H1 (cell line): ENCODE data around the gene EPHA6. TPM values are rescaled to one million over a fixed set of nuclear protein-coding genes. Genes with fewer than 3 reads are reported as not detected.

ENCODE experiments used
- ATF3 ChIP-seq: IDR thresholded peaks from 2 replicates; pipeline ENCODE4 v1.6.1; 2011; ENCODE audit warnings: low read depth, mild to moderate bottlenecking, low read length; ENCODE audit not compliant: insufficient read depth
- E2F6 ChIP-seq: IDR thresholded peaks from 2 replicates; pipeline ENCODE4 v1.6.1; 2012; ENCODE audit warnings: inconsistent platforms
- SIRT6 ChIP-seq: IDR thresholded peaks from one replicate; pipeline ENCODE4 v1.7.1; 2012; ENCODE audit warnings: low read length, inconsistent platforms
- polyA plus RNA-seq, 7 experiments: library from polyadenylated mRNA; depleted of rRNA in 3 of 7; stranded (reverse) in 5 of 7; unstranded in 2 of 7; fragments of >200 nt in 5 of 7; fragments of 200-250 nt in 2 of 7; gene quantifications; 1 replicate in 5 of 7; 2 replicates in 1 of 7; 4 replicates in 1 of 7; pipeline versions ENCODE4 v1.2.1 to v1.2.3, GENCODE V29; 2011 to 2013; ENCODE audit warnings: missing spikeins in 2 of 7, mixed read lengths in 2 of 7
- total RNA-seq: library from RNA; stranded (reverse); fragmentation: NEBNext Ultra II Directional; extraction: Animal tissue kit (Norgen Biotek cat#: 25700); gene quantifications from 2 replicates; pipeline ENCODE4 v1.2.1, GENCODE V29; 2021

Gene EPHA6
- total and polyA plus RNA-seq, 2 of the 8 experiments (the other 6 are each of a cell fraction or from before 2014, with no cell fraction given): 0.83 to 3.2 TPM

GRCh38 chr3:97713634-97714033 lies 899.2 kb downstream of the EPHA6 start (continued):
- no peak for TF ChIP-seq ATF3
- TF ChIP-seq SIRT6: no peak
- TF ChIP-seq E2F6: no peak
